ENCODE data around the gene BLTP3B. TPM values are rescaled to one million over a fixed set of nuclear protein-coding genes. Genes with fewer than 3 reads are reported as not detected.

Gene BLTP3B
- total and polyA plus RNA-seq, 2 experiments from 2014 or later: 14.9 to 31.0 TPM

GRCh38 chr12:100187857-100188519, 45.3 kb upstream of the BLTP3B start:
- Histone ChIP-seq H4K20me1 (ENCODE audit: insufficient read depth) (no peaks in the 10 kb centered on the region), H3K9me2 (ENCODE audit: insufficient read depth) (no peaks in the 10 kb centered on the region), H3K9me3 (ENCODE audit: low read depth) (no peaks in the 10 kb centered on the region), H3K27me3 (replicated peaks; ENCODE audit: insufficient read depth) (no peaks in the 10 kb centered on the region), H3K4me2 (ENCODE audit: unreplicated experiment) (no peak overlapping the region), H3K4me1 (ENCODE audit: insufficient read depth) (peaks cover 11% of the 10 kb centered on the region), H3K79me2 (ENCODE audit: insufficient read depth) (no peaks in the 10 kb centered on the region), H3K9ac (no peak overlapping the region), H3F3A (ENCODE audit: insufficient read depth) (no peaks in the 10 kb centered on the region), H3K36me3 (ENCODE audit: low read depth) (no peaks in the 10 kb centered on the region), H3K27ac (no peak overlapping the region), H3K4me3 (no peak overlapping the region), H2AFZ (no peak overlapping the region)
- TF ChIP-seq EZH2phosphoT487 (IDR thresholded peaks at IDR 0.05; ENCODE audit: insufficient read depth, low read depth) (no peak), EZH2 (IDR thresholded peaks at IDR 0.05; ENCODE audit: insufficient read depth, poor library complexity, severe bottlenecking) (no peak)
- no peak for DNase-seq
- WGBS, 2 experiments (ENCODE audit: low coverage in 1 of 2, low lambda C conversion rate in 2 of 2, missing lambda C conversion rate in 2 of 2): 82 to 84% methylated on average over 5 of the region's 5 CpGs
- in situ Hi-C loops (cut with MboI): no loop called here

GRCh38 chr12:100187068-100187467, 44.4 kb upstream of the BLTP3B start:
- H3K79me2 ChIP-seq (ENCODE audit: insufficient read depth): no peaks in the 10 kb centered on the region
- H3K4me2 ChIP-seq (ENCODE audit: unreplicated experiment): no peak overlapping the region
- H3K27me3 ChIP-seq (replicated peaks; ENCODE audit: insufficient read depth): no peaks in the 10 kb centered on the region
- no peaks in the 10 kb centered on the region for H3K9me2 ChIP-seq (ENCODE audit: insufficient read depth)
- no peak overlapping the region for H2AFZ ChIP-seq
- no peak overlapping the region for H3K4me3 ChIP-seq
- no peaks in the 10 kb centered on the region for H3K9me3 ChIP-seq (ENCODE audit: low read depth)
- TF ChIP-seq EZH2 (IDR thresholded peaks at IDR 0.05; ENCODE audit: insufficient read depth, poor library complexity, severe bottlenecking) (no peak), EZH2phosphoT487 (IDR thresholded peaks at IDR 0.05; ENCODE audit: insufficient read depth, low read depth) (no peak)
- no peak for DNase-seq
- H3K36me3 ChIP-seq (ENCODE audit: low read depth): no peaks in the 10 kb centered on the region
- peaks cover 11% of the 10 kb centered on the region for H3K4me1 ChIP-seq (ENCODE audit: insufficient read depth)
- H3K27ac ChIP-seq: no peak overlapping the region
- no peak overlapping the region for H3K9ac ChIP-seq
- WGBS, 2 experiments (ENCODE audit: low coverage in 1 of 2, low lambda C conversion rate in 2 of 2, missing lambda C conversion rate in 2 of 2): 88 to 92% methylated on average over 5 of the region's 5 CpGs
- H4K20me1 ChIP-seq (ENCODE audit: insufficient read depth): no peaks in the 10 kb centered on the region
- H3F3A ChIP-seq (ENCODE audit: insufficient read depth): no peaks in the 10 kb centered on the region
- in situ Hi-C loops (cut with MboI): no loop called here

DNA sequence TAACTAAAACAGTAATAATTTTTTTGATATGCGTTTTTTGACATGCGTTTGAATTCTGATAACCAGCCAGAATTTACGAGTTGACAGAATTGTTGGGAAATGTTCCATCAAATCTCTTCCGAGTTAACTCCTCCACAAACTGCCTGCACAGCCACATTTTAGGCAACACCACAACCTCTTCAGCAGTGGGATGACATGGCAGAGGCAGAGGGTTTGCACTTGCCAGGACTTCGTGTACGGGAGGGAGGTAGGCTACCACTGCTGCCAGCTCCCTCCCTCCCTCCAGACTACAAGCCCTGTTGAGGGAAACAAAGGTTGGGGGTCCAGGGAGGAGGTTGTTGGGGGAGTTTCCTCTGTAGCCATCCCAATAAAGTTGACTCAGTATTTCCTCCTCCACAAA, 43.4 kb upstream of the BLTP3B start:
- no peaks in the 10 kb centered on the region for H3K27me3 ChIP-seq (replicated peaks; ENCODE audit: insufficient read depth)
- in situ Hi-C loops (cut with MboI): no loop called here
- no peaks in the 10 kb centered on the region for H3F3A ChIP-seq (ENCODE audit: insufficient read depth)
- peak overlapping the region; percentile 83 for H2AFZ ChIP-seq
- H3K9ac ChIP-seq: peak overlapping the region; percentile 22; the same call in 1 of the 2 replicates
- peak overlapping the region; percentile 59 for H3K4me2 ChIP-seq (ENCODE audit: unreplicated experiment)
- H4K20me1 ChIP-seq (ENCODE audit: insufficient read depth): no peaks in the 10 kb centered on the region
- peaks cover 11% of the 10 kb centered on the region for H3K4me1 ChIP-seq (ENCODE audit: insufficient read depth)
- DNase-seq: peak; percentile 31
- TF ChIP-seq EZH2 (IDR thresholded peaks at IDR 0.05; ENCODE audit: insufficient read depth, poor library complexity, severe bottlenecking) (no peak), EZH2phosphoT487 (IDR thresholded peaks at IDR 0.05; ENCODE audit: insufficient read depth, low read depth) (no peak)
- H3K36me3 ChIP-seq (ENCODE audit: low read depth): no peaks in the 10 kb centered on the region
- H3K9me2 ChIP-seq (ENCODE audit: insufficient read depth): no peaks in the 10 kb centered on the region
- peak overlapping the region; percentile 43 for H3K4me3 ChIP-seq
- 11% methylated on average over 6 of the region's 6 CpGs for WGBS, 2 experiments (ENCODE audit: low coverage in 1 of 2, low lambda C conversion rate in 2 of 2, missing lambda C conversion rate in 2 of 2)
- H3K9me3 ChIP-seq (ENCODE audit: low read depth): no peaks in the 10 kb centered on the region
- H3K79me2 ChIP-seq (ENCODE audit: insufficient read depth): no peaks in the 10 kb centered on the region
- no peak overlapping the region for H3K27ac ChIP-seq

DNA sequence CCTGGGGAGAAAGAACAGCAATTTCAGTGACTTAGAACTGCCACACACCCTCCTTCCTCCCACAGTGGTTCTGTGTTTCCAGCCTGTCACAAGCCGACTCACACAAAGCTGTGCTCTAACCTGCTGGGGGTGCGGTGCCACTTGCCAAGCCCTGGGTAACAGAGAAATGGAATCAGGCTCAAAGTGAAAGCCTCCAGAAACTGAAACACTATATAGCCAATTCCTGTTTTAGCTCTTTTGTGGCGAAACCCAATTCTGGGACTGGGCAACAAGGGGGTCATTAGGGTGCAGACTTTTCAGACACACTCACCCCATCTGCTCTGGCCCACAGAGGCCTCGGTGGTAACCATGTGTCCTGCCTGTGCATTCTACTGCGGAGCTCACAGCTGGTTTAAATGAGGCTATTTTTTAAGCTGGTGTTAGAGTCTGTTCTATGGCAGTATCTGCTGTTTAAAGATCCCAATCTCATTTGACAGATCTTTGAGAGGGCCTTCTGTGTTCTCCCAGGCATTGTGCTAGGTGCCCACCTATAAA, 42.8 kb upstream of the BLTP3B start:
- in situ Hi-C loops (cut with MboI): no loop called here
- no peaks in the 10 kb centered on the region for H3K79me2 ChIP-seq (ENCODE audit: insufficient read depth)
- H3K36me3 ChIP-seq (ENCODE audit: low read depth): no peaks in the 10 kb centered on the region
- peak; percentile 46 for DNase-seq
- no peaks in the 10 kb centered on the region for H3K9me3 ChIP-seq (ENCODE audit: low read depth)
- H3K9ac ChIP-seq: peak overlapping the region; percentile 22; the same call in 1 of the 2 replicates
- peak overlapping the region; percentile 59 for H3K4me2 ChIP-seq (ENCODE audit: unreplicated experiment)
- TF ChIP-seq EZH2 (IDR thresholded peaks at IDR 0.05; ENCODE audit: insufficient read depth, poor library complexity, severe bottlenecking) (no peak), EZH2phosphoT487 (IDR thresholded peaks at IDR 0.05; ENCODE audit: insufficient read depth, low read depth) (no peak)
- no peaks in the 10 kb centered on the region for H3F3A ChIP-seq (ENCODE audit: insufficient read depth)
- no peak overlapping the region for H3K27ac ChIP-seq
- H2AFZ ChIP-seq: peak overlapping the region; percentile 83
- no peaks in the 10 kb centered on the region for H4K20me1 ChIP-seq (ENCODE audit: insufficient read depth)
- peaks cover 11% of the 10 kb centered on the region for H3K4me1 ChIP-seq (ENCODE audit: insufficient read depth)
- peak overlapping the region; percentile 43 for H3K4me3 ChIP-seq
- no peaks in the 10 kb centered on the region for H3K27me3 ChIP-seq (replicated peaks; ENCODE audit: insufficient read depth)
- no peaks in the 10 kb centered on the region for H3K9me2 ChIP-seq (ENCODE audit: insufficient read depth)
- WGBS, 2 experiments (ENCODE audit: low coverage in 1 of 2, low lambda C conversion rate in 2 of 2, missing lambda C conversion rate in 2 of 2): 15 to 19% methylated on average over 5 of the region's 5 CpGs

Measured in GM23248 (cell line).